NCI-H345 (cell line): ENCODE results near the gene SDCCAG8.

Experiments used
- DNase-seq: peaks from one replicate; lab custom pipeline; 2025; lab: John Stamatoyannopoulos, UW

SDCCAG8 gene

GRCh38 chr1:243483952-243484351 lies 228.1 kb downstream of the SDCCAG8 start:
- no peak for DNase-seq

DNA sequence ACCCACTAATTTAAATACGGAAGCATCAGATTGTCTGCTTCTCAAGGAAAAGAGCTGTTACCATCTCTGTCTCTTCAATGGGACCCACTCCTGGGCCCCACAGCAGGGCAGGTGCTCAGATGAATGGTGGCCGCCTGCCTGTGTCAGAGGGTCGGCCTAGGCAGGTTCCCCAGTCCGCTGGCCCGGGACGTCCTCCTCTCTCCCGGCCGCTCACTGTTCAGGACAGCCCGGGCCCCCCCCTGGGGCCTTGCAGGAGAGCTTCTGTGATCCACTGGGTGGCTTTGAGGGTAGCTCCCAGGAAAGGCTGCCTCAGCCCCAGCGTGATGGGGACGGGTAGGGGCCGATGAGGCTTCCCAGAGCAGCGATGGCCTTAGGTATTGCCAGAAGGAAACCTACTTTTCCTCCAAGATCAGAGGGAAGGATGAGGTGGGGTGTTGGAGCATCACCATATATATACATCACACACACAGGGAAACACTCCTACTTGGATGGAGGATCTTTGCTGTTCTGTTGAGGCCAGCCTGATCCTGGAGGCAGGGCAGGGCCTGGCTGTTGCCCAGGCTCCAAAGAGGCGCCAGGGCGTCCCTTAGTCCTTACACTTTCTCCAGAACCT lies 231.3 kb downstream of the SDCCAG8 start:
- no peak for DNase-seq

- peak; percentile 80 for DNase-seq
Observed at GRCh38 chr1:243487649-243488227, 231.9 kb downstream of the SDCCAG8 start.

DNA sequence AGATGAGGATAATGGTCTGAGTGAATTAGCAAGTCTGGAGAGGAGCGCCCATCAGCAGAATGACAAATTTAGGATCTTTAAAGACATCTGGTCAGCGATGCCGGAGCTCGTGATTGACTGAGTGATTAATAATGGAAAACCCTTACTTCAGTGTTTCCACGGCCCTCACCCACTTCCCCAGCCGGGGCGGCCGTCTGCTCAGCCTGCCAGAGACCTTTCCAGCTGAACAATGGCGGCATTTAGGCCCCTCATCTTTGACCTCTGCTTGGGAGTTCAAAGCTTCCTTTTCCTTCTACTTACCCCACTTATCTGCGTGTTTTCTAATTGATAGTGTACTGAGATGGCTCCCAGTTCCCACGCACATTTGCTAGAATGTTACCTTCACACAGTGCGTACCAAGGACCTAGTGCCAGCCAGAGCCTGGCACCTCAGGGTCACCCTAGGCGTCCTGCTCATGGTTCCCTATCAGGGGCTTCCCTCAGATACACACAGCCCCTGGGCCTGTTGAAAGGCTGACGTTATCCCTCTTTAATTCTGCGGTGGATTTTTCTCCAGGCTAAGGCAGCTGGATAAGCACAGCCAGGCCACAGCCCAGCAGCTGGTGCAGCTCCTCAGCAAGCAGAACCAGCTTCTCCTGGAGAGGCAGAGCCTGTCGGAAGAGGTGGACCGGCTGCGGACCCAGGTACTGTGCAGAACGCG lies 232.8 kb downstream of the SDCCAG8 start:
- DNase-seq = no peak

GRCh38 chr1:243489158-243489527 lies 233.3 kb downstream of the SDCCAG8 start:
- no peak for DNase-seq

GRCh38 chr1:243489681-243490546 lies 234.1 kb downstream of the SDCCAG8 start:
- DNase-seq = no peak

DNA sequence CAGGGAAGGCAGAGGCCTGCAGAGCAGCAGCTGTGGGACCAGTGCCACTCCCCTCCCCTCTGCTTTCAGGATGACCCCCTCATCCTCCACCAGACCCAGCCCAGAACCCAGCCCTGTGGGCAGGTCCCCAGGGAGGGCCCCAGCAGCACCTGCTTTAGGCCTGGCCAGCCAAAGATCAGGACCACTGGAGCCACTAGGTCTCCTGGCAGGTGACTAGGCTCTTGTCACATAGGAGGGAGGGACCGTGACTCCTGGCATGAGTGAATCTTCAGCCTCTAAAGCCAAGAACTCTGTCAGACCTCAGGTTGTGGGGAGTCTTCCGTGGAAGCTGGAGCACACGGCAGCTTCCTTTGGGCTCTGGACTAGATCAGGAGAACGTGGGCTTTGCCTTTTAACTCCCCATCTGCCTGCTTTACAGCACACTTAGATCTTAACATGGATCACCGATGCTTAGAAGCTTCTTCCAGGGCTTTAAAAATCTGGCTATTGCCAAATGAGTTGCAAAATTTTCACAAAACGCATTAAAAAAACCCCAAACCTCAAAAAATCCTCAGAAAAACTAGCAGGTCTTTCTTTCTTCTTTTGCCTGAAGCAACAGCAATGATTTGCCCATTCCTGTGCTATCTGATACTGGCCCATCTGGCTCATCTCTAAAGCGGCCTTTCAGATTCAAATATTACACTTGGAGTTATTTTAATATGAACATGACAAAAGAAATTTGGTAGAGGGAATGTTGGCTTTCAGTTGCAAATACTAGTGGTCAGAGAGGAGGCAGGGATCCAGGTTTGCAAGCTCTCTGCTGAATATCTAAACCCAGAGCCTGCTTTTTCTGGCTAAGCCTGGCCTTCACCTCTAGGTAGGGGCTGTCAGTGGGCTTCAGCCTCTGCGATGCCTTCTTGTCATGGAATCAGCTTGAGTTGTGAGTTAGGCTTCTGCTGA lies 235.2 kb downstream of the SDCCAG8 start:
- DNase-seq = no peak

DNA sequence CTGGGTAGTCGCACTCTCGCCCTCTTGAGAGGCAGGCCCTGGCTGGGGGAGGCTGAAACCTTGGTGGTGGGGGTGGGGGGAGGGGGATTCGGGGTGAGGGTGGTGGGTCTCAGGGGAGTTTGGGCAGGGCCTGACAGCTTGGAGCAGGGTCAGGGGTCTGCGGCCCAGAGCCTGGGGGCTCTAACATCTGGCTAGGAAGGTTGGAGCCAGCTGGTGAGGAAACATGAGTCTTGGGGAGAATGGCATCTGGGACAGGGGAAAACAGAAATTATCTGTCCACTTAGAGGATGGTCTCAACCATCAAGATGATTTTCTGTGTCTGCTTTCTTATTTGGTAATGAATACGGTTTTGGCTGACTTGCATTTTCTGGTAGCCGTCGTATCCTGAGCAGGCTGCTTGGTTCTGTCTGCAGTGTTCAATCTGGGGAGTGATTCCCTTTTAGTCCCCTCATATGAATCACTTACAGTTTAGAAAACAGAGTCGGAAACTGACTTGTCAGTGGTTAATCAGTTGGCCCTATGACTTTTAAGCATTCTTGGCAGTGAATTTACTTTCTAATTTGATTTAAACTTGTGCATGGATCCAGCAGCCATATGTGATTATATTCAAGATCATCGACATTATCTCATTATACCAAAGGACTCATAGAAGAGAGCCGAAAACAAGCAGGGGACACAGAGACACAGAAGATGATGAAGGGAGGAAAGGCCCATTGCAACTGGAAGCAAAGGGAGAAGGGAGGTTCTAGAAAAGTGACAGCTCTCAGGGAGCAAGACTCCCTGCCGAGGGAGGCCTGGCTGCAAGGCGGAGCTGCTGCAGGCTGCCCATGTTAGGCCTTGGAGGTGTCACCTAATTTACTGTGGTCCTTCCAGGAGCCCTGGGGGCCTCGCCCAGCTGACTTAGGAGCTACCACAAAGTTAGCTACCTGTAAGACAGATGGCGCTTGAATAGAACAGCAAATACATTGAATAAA lies 237.6 kb downstream of the SDCCAG8 start:
- no peak for DNase-seq

DNA sequence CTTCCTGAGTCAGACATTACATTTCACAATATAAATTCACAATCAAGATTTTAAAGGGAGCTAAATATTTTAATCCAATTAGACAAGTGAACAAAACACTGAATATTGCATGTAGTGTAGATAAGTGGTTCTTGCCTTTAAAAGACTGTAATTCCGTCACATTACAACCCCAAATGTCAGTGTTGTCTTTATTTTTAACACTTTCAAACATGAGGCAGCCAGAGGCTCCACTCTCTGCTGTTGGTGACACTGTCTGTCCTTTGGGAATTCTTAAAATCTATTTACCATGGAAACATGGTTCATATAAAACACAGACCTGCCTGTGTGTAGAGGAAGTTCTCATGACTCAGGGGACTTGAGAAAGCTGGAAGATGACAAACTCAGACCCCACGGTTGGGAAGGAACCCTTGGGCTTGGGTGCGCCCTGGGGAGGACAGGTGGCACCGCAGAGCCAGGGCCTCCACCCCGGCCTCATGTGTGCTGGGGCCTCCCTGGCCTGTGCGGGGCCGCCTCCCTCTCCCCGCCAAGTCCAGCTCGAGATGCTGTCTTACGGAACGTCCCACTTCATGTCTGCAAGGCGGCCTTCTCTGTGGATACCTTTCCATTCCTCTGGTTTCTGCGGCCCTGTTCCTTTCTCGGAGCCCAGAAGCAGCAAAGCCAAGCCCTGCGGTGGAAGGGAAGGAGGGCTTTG lies 239.0 kb downstream of the SDCCAG8 start:
- no peak for DNase-seq

DNA sequence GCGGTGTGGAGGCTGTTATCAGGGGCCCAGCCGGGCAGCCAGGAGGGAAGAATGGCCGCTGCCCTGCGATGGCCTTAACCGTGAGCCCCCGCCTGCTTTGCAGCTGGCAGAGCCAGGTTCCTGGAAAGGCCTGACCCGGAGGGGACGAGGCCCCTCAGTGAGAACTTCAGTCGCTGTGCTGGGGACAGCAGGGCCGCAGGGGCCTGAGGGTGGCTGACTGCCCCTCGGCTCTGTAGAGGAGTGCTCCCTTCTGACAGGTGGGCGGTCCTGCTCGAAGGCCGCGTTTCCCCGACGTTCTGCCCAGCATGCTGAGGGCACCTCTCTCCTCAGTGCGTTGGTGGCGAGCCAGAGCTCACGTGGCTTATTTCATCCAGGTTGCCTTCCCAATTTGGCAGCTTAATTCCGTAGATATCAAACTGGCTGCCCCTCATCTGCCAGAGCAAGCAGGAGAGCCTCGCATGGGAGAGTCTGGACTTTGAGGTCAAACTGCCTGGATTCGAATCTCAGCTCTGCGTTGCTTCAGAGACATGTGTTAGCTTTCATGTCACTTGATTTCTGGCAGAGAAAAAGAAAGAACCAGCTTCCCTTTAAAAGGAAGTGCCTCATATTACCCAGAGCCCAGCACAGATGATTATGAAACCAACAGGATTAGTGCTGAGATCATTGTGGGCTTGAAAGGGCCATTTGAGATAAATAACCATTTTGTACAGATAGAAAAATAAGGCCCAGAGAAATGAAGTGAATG lies 239.8 kb downstream of the SDCCAG8 start:
- no peak for DNase-seq

DNA sequence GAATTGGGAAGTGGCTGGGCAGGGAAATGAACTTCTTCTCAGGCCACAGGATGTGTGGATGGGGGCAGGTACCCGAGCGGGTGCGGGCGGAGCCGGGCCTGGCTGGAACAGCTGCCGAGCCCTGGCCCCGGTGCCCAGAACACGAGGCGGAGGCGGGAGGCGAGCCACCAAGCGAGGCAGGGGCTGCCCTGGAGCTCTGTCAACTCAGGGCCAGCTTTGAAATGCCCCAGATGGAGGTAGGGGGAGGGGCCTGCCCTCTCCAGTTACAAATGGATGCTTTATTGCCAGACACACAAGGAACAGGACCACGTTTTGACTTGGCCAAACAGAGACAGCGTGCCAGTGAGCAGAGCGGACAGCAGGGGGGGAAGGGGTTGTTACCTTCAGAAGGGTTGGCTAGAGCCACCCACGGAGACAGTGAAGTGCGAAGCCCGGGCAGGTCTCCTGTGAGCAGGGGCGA lies 240.4 kb downstream of the SDCCAG8 start:
- DNase-seq = no peak

GRCh38 chr1:243496806-243497205 lies 241.0 kb downstream of the SDCCAG8 start:
- DNase-seq = no peak

DNA sequence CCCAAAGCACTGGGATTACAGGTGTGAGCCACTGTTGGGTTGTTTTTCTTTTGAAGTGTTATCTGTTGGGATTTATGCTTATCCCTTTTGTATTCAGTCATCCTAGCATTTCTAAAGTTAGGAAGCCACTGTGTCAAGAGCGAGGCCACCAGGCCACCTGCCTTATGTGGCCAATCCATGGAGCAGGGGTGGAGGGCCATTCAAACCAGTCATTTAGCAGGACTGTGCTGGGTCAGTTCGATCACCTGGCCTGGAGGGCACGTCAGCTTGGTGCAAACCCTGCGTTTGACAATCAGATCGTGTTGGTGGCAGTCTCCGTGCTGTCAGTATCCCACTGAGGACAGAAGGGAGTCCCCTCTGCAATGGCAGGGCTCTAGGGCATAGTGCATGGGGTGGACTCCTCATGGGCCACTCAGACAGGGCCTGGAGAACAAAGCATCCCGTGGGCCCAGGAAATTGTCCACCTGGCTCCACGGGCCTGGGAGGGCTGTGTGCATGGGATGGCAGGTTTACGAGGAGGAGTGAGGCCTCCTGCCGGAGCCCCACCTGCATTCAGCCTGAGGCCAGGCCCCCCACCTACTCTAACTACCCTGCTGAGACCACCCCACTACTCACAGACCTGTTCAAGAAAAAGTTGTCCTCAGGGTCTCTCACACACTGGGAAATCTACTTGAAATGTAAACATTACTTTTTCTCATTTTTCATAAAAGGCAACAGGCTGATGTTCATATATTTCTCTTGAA lies 242.3 kb downstream of the SDCCAG8 start:
- no peak for DNase-seq

GRCh38 chr1:243499248-243499647 lies 243.4 kb downstream of the SDCCAG8 start:
- no peak for DNase-seq

GRCh38 chr1:243499711-243500110 lies 243.9 kb downstream of the SDCCAG8 start:
- no peak for DNase-seq

- DNase-seq = no peak
Observed at GRCh38 chr1:243500512-243500911, 244.7 kb downstream of the SDCCAG8 start.

DNA sequence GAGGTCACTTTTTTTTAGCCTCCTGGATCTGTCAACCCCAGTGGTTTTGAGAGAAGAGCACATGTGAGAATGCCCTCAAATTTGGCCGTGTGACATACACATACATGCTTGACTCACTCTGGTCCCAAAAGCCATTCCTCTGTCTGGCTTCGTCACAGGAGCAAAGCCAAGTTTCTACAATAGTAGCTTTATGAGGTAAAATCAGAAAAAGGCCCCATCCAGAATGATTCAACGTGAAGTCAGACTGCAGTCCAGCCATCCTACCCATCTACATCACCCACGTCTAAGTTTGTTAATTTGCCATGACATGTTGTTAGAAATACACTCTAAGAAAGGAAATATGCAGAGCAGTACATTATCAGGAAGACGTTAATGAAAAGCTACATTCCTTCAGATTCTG lies 245.2 kb downstream of the SDCCAG8 start:
- DNase-seq = no peak

GRCh38 chr1:243503155-243503554 lies 247.3 kb downstream of the SDCCAG8 start:
- no peak for DNase-seq
